A673 (cell line): ENCODE measurements around the gene UCP3. TPM values are rescaled to one million over a fixed set of nuclear protein-coding genes. Genes with fewer than 3 reads are reported as not detected.

Experiments used
- BruUV-seq: library from RNA; stranded (reverse); fragments of 400-500 nt; replicated peaks from 2 replicates; lab custom pipeline; 2021; lab: Mats Ljungman, UMichigan
- CTCF ChIA-PET: fragments of 300-600 bp; sonication (Branson Sonifier 250); formaldehyde crosslinking; loops from one replicate; lab custom pipeline; 2022; ENCODE audit warnings: antibody characterized with exemption; lab: Charles Lee
- POLR2A ChIA-PET: fragments of 300-600 bp; sonication (Branson Sonifier 250); formaldehyde crosslinking; loops from one replicate; lab custom pipeline; 2022; ENCODE audit warnings: antibody characterized with exemption; ENCODE audit not compliant: low non-redundant PET; lab: Charles Lee
- DNase-seq: peaks from one replicate; pipeline ENCODE4 v3.0.0-alpha.2; 2015; ENCODE audit warnings: low spot score
- H3K27ac ChIP-seq: fragments of 200-600 bp; sonication (generic); 2 replicates; pipeline ENCODE4 v1.5.1; 2016; ENCODE audit warnings: mixed run types, low read depth, mild to moderate bottlenecking, mixed read lengths, antibody characterized with exemption, low read length; ENCODE audit not compliant: poor library complexity, severe bottlenecking
- H3K27me3 ChIP-seq: fragments of 200-600 bp; sonication (generic); replicated peaks from 2 replicates; pipeline ENCODE4 v1.6.1; 2017; ENCODE audit warnings: mixed run types, low read depth, mild to moderate bottlenecking, mixed read lengths, antibody characterized with exemption, low read length; ENCODE audit not compliant: insufficient read depth, poor library complexity
- H3K36me3 ChIP-seq: fragments of 200-600 bp; sonication (generic); 2 replicates; pipeline ENCODE4 v1.6.1; 2016; ENCODE audit warnings: mixed run types, mild to moderate bottlenecking, mixed read lengths, antibody characterized with exemption, low read length; ENCODE audit not compliant: insufficient read depth, poor library complexity, severe bottlenecking
- H3K4me1 ChIP-seq: fragments of 200-600 bp; sonication (generic); 2 replicates; pipeline ENCODE4 v1.6.1; 2017; ENCODE audit warnings: mixed run types, mild to moderate bottlenecking, mixed read lengths, antibody characterized with exemption, low read length; ENCODE audit not compliant: insufficient read depth, poor library complexity, severe bottlenecking
- H3K4me3 ChIP-seq: fragments of 200-600 bp; sonication (generic); 2 replicates; pipeline ENCODE4 v1.5.1; 2016; ENCODE audit warnings: low read depth, mixed run types, mild to moderate bottlenecking, mixed read lengths, low read length; ENCODE audit not compliant: poor library complexity, severe bottlenecking
- H3K9me3 ChIP-seq: fragments of 200-600 bp; sonication (generic); 2 replicates; pipeline ENCODE4 v1.6.1; 2016; ENCODE audit warnings: mixed run types, low read depth, mild to moderate bottlenecking, mixed read lengths, antibody characterized with exemption, low read length; ENCODE audit not compliant: poor library complexity, severe bottlenecking
- EZH2 ChIP-seq: fragments of 200-600 bp; sonication (generic); IDR thresholded peaks from 2 replicates; pipeline ENCODE4 v1.6.1; 2017; ENCODE audit warnings: borderline replicate concordance, low read depth, mild to moderate bottlenecking, mixed read lengths, antibody characterized with exemption, low read length; ENCODE audit not compliant: poor library complexity, severe bottlenecking
- intact Hi-C: fragments of 100-400 bp; cut with micrococcal nuclease; formaldehyde crosslinking; loops from one replicate; pipeline ENCODE4 v1.10.0; 2022; ENCODE audit not compliant: unreplicated experiment
- total RNA-seq: library from RNA; stranded (reverse); gene quantifications from 2 replicates; pipeline ENCODE4 v1.2.3, GENCODE V29; 2021
- TF ChIP-seq, protein P1 (sequence below): fragments of 300-800, 200-600 bp; sonication (generic); conservative IDR thresholded peaks from 2 replicates; pipeline ENCODE4 v1.5.1; 2017; ENCODE audit warnings: low read depth, mild to moderate bottlenecking, antibody characterized with exemption, low read length, moderate library complexity, mixed read lengths

The UCP3 gene
- total RNA-seq, 1 experiment from 2014 or later: 3.6 TPM

DNA sequence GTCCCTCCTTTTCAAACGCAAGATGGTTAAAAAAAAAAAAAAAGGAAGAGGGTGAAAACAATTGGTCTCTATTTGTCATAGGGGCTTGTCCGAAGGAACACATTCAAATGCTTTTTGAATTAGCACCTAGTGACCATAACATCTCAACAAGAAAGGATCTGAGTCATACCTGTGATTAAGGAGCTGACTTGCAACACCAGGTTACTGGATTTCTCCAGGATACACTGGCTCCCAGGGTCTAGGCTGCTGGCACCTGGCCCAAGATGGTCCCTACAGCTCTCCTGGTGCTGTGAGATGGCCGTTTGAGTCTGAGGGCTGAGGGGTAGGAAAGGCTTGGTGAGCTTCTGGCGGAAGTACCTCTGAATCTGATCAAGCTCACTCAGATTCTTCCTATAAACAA lies 28.4 kb upstream of the UCP3 start:
- peaks cover 46% of the 10 kb centered on the region for H3K36me3 ChIP-seq
- no TSS peak for BruUV-seq
- intact Hi-C loops: no loop called here
- no peaks in the 10 kb centered on the region for H3K9me3 ChIP-seq
- no peaks in the 10 kb centered on the region for H3K27me3 ChIP-seq
- ChIA-PET CTCF (no interaction called here), POLR2A (no interaction called here)
- H3K4me1 ChIP-seq: no peaks in the 10 kb centered on the region
- TF ChIP-seq EZH2: no peak
- TF ChIP-seq, protein P1, sequence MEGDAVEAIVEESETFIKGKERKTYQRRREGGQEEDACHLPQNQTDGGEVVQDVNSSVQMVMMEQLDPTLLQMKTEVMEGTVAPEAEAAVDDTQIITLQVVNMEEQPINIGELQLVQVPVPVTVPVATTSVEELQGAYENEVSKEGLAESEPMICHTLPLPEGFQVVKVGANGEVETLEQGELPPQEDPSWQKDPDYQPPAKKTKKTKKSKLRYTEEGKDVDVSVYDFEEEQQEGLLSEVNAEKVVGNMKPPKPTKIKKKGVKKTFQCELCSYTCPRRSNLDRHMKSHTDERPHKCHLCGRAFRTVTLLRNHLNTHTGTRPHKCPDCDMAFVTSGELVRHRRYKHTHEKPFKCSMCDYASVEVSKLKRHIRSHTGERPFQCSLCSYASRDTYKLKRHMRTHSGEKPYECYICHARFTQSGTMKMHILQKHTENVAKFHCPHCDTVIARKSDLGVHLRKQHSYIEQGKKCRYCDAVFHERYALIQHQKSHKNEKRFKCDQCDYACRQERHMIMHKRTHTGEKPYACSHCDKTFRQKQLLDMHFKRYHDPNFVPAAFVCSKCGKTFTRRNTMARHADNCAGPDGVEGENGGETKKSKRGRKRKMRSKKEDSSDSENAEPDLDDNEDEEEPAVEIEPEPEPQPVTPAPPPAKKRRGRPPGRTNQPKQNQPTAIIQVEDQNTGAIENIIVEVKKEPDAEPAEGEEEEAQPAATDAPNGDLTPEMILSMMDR: no peak
- no peak overlapping the region for H3K4me3 ChIP-seq
- no peak for DNase-seq
- no peak overlapping the region for H3K27ac ChIP-seq

DNA sequence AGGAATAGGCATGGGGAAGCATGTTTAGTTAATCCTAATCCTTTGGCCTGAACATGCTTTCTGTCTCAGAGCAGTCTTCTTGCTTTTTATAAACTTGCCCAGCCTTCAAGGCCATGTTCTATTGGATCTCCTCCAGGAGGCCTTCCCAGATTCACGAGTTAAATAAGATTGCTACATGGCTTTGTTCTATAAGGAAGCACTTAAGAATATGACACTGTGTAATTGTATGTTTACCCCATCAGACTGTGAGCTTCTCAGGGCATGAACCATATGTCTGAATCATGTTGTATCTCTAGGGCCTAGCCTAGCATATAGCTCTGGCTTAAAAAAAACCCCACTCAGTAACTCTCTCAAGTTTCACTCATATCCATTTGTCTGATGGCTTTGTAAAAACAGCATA lies 26.4 kb upstream of the UCP3 start:
- TF ChIP-seq, protein P1: no peak
- no peak for TF ChIP-seq EZH2
- H3K27me3 ChIP-seq: no peaks in the 10 kb centered on the region
- ChIA-PET POLR2A (no interaction called here), CTCF (no interaction called here)
- H3K4me3 ChIP-seq: no peak overlapping the region
- H3K4me1 ChIP-seq: no peaks in the 10 kb centered on the region
- no TSS peak for BruUV-seq
- H3K27ac ChIP-seq: no peak overlapping the region
- H3K9me3 ChIP-seq: no peaks in the 10 kb centered on the region
- intact Hi-C loops: no loop called here
- peaks cover 34% of the 10 kb centered on the region for H3K36me3 ChIP-seq
- DNase-seq: no peak

DNA sequence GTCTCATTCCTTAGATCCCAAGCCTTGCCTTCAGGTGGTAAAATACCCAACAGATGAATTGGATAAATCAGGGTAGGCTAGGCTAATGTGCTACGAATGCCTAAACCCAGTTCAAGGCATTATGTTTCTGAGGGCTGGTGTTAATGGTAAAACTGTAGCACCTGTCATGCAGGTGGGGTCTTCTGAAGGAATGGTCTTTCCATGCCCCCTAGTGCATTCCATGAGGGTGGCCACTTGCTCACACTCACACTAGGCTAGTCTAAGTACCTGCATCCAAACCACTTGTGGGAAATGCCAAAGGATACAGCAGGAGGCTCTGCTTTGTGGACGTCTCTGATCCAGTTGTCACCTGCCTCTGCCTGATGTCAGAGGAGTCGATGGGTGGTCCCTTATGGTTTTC lies 24.2 kb upstream of the UCP3 start:
- POLR2A ChIA-PET: no interaction called here
- TF ChIP-seq EZH2: no peak
- TF ChIP-seq, protein P1: no peak
- H3K27me3 ChIP-seq: no peaks in the 10 kb centered on the region
- intact Hi-C loops: no loop called here
- no peaks in the 10 kb centered on the region for H3K9me3 ChIP-seq
- no peaks in the 10 kb centered on the region for H3K4me1 ChIP-seq
- H3K27ac ChIP-seq: no peak overlapping the region
- peaks cover 28% of the 10 kb centered on the region for H3K36me3 ChIP-seq
- H3K4me3 ChIP-seq: no peak overlapping the region
- CTCF ChIA-PET: no interaction called here
- no TSS peak for BruUV-seq
- no peak for DNase-seq
